ENCODE results near the gene UBE2QL1.

UBE2QL1 gene

GRCh38 chr5:6489643-6490185, 41.1 kb downstream of the UBE2QL1 start:
- no peak overlapping the region for H3K27ac ChIP-seq (ENCODE audit: low read depth, low read length, poor library complexity, severe bottlenecking)
- H3K9ac ChIP-seq (ENCODE audit: low read length) = no peak overlapping the region
- H3K9me2 ChIP-seq (ENCODE audit: low read depth, low read length) = no peaks in the 10 kb centered on the region
- H3K4me3 ChIP-seq (ENCODE audit: low read depth, low read length, poor library complexity, severe bottlenecking) = no peak overlapping the region
- no peaks in the 10 kb centered on the region for H3F3A ChIP-seq (ENCODE audit: insufficient read depth, low read length)
- H3K79me2 ChIP-seq (ENCODE audit: insufficient read depth, low read length) = no peaks in the 10 kb centered on the region
- H3K36me3 ChIP-seq (ENCODE audit: insufficient read depth, low read length) = no peaks in the 10 kb centered on the region
- no peak for TF ChIP-seq EZH2 (IDR thresholded peaks at IDR 0.05; ENCODE audit: borderline replicate concordance, low read length)
- TF ChIP-seq CTCF (IDR thresholded peaks at IDR 0.05; ENCODE audit: low read length) = no peak
- H4K20me1 ChIP-seq (ENCODE audit: insufficient read depth, low read length) = no peaks in the 10 kb centered on the region
- no peaks in the 10 kb centered on the region for H3K9me3 ChIP-seq (ENCODE audit: low read length)
- 0 out of 2 replicates have a peak, but pooled peaks cover 4% of the 10 kb centered on the region for H3K27me3 ChIP-seq (ENCODE audit: insufficient read depth, low read length)
- no peak overlapping the region for H3K4me2 ChIP-seq (ENCODE audit: low read length)
- no peaks in the 10 kb centered on the region for H3K4me1 ChIP-seq (ENCODE audit: insufficient read depth, low read length, severe bottlenecking)
- H2AFZ ChIP-seq (ENCODE audit: low read length) = no peak overlapping the region

DNA sequence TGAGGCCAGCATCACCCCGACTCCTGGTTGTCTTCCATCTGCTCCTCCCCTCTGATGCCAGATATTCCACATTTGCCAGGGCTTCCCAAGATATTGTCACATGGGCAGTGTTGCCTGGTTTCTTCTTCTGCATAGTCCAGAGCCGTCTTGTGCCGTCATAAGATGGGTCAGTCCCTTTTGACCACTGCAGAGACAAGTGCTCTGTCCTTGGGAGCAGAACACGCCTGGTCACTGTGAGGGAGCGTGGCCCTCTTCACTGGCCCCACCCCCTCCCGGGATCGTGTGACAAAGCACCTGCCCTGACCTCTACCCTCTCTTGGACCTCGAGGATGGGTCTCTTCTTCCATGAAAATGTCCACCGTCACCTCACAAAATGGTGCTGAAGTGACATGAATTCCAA, 41.6 kb downstream of the UBE2QL1 start:
- Histone ChIP-seq H3K27ac (ENCODE audit: low read depth, low read length, poor library complexity, severe bottlenecking) (no peak overlapping the region), H3K9ac (ENCODE audit: low read length) (no peak overlapping the region), H2AFZ (ENCODE audit: low read length) (no peak overlapping the region), H4K20me1 (ENCODE audit: insufficient read depth, low read length) (no peaks in the 10 kb centered on the region), H3K4me1 (ENCODE audit: insufficient read depth, low read length, severe bottlenecking) (no peaks in the 10 kb centered on the region), H3K4me2 (ENCODE audit: low read length) (no peak overlapping the region), H3K4me3 (ENCODE audit: low read depth, low read length, poor library complexity, severe bottlenecking) (no peak overlapping the region), H3F3A (ENCODE audit: insufficient read depth, low read length) (no peaks in the 10 kb centered on the region), H3K79me2 (ENCODE audit: insufficient read depth, low read length) (no peaks in the 10 kb centered on the region), H3K9me3 (ENCODE audit: low read length) (no peaks in the 10 kb centered on the region), H3K36me3 (ENCODE audit: insufficient read depth, low read length) (no peaks in the 10 kb centered on the region), H3K9me2 (ENCODE audit: low read depth, low read length) (no peaks in the 10 kb centered on the region), H3K27me3 (ENCODE audit: insufficient read depth, low read length) (0 out of 2 replicates have a peak, but pooled peaks cover 4% of the 10 kb centered on the region)
- TF ChIP-seq EZH2 (IDR thresholded peaks at IDR 0.05; ENCODE audit: borderline replicate concordance, low read length) = no peak
- no peak for TF ChIP-seq CTCF (IDR thresholded peaks at IDR 0.05; ENCODE audit: low read length)

GRCh38 chr5:6490693-6491092, 42.0 kb downstream of the UBE2QL1 start:
- TF ChIP-seq CTCF (IDR thresholded peaks at IDR 0.05; ENCODE audit: low read length) = no peak
- H3K27me3 ChIP-seq (ENCODE audit: insufficient read depth, low read length) = 0 out of 2 replicates have a peak, but pooled peaks cover 4% of the 10 kb centered on the region
- H3K4me2 ChIP-seq (ENCODE audit: low read length) = no peak overlapping the region

More at GRCh38 chr5:6490693-6491092, 42.0 kb downstream of the UBE2QL1 start:
- Histone ChIP-seq H3K9ac (ENCODE audit: low read length) (no peak overlapping the region), H3K4me3 (ENCODE audit: low read depth, low read length, poor library complexity, severe bottlenecking) (no peak overlapping the region), H3K4me1 (ENCODE audit: insufficient read depth, low read length, severe bottlenecking) (no peaks in the 10 kb centered on the region), H3K36me3 (ENCODE audit: insufficient read depth, low read length) (no peaks in the 10 kb centered on the region), H3K27ac (ENCODE audit: low read depth, low read length, poor library complexity, severe bottlenecking) (no peak overlapping the region), H3K79me2 (ENCODE audit: insufficient read depth, low read length) (no peaks in the 10 kb centered on the region), H4K20me1 (ENCODE audit: insufficient read depth, low read length) (no peaks in the 10 kb centered on the region), H3K9me3 (ENCODE audit: low read length) (no peaks in the 10 kb centered on the region), H3K9me2 (ENCODE audit: low read depth, low read length) (no peaks in the 10 kb centered on the region), H2AFZ (ENCODE audit: low read length) (no peak overlapping the region), H3F3A (ENCODE audit: insufficient read depth, low read length) (no peaks in the 10 kb centered on the region)

Measured in OCI-LY1 (cell line).